Fibroblast of lung (primary cell): ENCODE measurements around the gene MCRIP2.

ENCODE experiments used
- CTCF ChIP-seq, 2 donors: IDR thresholded peaks in 1 of 2; conservative IDR thresholded peaks in 1 of 2; 1 replicate in 1 of 2; 2 replicates in 1 of 2; pipeline ENCODE4 v1.5.1; 2011 to 2012; ENCODE audit warnings: low read length in 2 of 2, control low read depth in 1 of 2, inconsistent platforms in 1 of 2, low read depth in 1 of 2, mild to moderate bottlenecking in 1 of 2
- EZH2 ChIP-seq: IDR thresholded peaks from 2 replicates; pipeline ENCODE4 v1.5.1; 2012; ENCODE audit warnings: low read length, control low read depth, mild to moderate bottlenecking; ENCODE audit errors: missing control alignments

- TF ChIP-seq CTCF (conservative IDR thresholded peaks at IDR 0.05 in 1 of 2, IDR thresholded peaks at IDR 0.05 in 1 of 2; ENCODE audit: low read depth in 1 of 2, low read length in 2 of 2) (no peak), EZH2 (no peak)
Observed at GRCh38 chr16:591892-592517, 49.6 kb upstream of the MCRIP2 start.
